ENCODE data around the gene BCL10.

DNA sequence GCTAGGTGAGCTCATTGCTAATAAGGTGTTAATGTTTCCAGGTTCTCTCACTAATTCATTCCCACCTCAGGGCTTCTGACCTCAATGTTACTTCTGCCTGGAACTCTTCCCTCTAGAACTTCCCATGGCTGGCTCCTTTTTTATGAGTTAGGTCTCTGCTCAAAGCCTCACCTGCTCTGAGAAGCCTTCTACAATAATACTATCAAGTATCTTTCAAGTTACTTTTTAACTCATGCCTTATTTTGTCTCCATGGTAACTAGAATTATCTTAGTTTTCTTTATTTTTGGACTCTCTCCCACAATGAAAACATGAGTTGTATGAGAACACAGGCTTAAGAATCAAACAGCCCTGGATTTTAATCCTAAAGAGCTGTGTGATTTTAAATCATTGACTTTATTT, 13.4 kb downstream of the BCL10 start:
- TF ChIP-seq ZNF263 (CRISPR knock-in tag; IDR thresholded peaks at IDR 0.05; ENCODE audit: low read depth), result no peak
- TF ChIP-seq, protein P1, sequence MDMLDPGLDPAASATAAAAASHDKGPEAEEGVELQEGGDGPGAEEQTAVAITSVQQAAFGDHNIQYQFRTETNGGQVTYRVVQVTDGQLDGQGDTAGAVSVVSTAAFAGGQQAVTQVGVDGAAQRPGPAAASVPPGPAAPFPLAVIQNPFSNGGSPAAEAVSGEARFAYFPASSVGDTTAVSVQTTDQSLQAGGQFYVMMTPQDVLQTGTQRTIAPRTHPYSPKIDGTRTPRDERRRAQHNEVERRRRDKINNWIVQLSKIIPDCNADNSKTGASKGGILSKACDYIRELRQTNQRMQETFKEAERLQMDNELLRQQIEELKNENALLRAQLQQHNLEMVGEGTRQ (CRISPR knock-in tag; IDR thresholded peaks at IDR 0.05), result no peak
- TF ChIP-seq, protein P2, sequence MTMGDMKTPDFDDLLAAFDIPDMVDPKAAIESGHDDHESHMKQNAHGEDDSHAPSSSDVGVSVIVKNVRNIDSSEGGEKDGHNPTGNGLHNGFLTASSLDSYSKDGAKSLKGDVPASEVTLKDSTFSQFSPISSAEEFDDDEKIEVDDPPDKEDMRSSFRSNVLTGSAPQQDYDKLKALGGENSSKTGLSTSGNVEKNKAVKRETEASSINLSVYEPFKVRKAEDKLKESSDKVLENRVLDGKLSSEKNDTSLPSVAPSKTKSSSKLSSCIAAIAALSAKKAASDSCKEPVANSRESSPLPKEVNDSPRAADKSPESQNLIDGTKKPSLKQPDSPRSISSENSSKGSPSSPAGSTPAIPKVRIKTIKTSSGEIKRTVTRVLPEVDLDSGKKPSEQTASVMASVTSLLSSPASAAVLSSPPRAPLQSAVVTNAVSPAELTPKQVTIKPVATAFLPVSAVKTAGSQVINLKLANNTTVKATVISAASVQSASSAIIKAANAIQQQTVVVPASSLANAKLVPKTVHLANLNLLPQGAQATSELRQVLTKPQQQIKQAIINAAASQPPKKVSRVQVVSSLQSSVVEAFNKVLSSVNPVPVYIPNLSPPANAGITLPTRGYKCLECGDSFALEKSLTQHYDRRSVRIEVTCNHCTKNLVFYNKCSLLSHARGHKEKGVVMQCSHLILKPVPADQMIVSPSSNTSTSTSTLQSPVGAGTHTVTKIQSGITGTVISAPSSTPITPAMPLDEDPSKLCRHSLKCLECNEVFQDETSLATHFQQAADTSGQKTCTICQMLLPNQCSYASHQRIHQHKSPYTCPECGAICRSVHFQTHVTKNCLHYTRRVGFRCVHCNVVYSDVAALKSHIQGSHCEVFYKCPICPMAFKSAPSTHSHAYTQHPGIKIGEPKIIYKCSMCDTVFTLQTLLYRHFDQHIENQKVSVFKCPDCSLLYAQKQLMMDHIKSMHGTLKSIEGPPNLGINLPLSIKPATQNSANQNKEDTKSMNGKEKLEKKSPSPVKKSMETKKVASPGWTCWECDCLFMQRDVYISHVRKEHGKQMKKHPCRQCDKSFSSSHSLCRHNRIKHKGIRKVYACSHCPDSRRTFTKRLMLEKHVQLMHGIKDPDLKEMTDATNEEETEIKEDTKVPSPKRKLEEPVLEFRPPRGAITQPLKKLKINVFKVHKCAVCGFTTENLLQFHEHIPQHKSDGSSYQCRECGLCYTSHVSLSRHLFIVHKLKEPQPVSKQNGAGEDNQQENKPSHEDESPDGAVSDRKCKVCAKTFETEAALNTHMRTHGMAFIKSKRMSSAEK (CRISPR knock-in tag; IDR thresholded peaks at IDR 0.05; ENCODE audit: borderline replicate concordance), result no peak
- TF ChIP-seq, protein P3, sequence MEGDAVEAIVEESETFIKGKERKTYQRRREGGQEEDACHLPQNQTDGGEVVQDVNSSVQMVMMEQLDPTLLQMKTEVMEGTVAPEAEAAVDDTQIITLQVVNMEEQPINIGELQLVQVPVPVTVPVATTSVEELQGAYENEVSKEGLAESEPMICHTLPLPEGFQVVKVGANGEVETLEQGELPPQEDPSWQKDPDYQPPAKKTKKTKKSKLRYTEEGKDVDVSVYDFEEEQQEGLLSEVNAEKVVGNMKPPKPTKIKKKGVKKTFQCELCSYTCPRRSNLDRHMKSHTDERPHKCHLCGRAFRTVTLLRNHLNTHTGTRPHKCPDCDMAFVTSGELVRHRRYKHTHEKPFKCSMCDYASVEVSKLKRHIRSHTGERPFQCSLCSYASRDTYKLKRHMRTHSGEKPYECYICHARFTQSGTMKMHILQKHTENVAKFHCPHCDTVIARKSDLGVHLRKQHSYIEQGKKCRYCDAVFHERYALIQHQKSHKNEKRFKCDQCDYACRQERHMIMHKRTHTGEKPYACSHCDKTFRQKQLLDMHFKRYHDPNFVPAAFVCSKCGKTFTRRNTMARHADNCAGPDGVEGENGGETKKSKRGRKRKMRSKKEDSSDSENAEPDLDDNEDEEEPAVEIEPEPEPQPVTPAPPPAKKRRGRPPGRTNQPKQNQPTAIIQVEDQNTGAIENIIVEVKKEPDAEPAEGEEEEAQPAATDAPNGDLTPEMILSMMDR (IDR thresholded peaks at IDR 0.05), result no peak
- no peak for TF ChIP-seq TEAD4 (CRISPR knock-in tag; IDR thresholded peaks at IDR 0.05)
- TF ChIP-seq, protein P4, sequence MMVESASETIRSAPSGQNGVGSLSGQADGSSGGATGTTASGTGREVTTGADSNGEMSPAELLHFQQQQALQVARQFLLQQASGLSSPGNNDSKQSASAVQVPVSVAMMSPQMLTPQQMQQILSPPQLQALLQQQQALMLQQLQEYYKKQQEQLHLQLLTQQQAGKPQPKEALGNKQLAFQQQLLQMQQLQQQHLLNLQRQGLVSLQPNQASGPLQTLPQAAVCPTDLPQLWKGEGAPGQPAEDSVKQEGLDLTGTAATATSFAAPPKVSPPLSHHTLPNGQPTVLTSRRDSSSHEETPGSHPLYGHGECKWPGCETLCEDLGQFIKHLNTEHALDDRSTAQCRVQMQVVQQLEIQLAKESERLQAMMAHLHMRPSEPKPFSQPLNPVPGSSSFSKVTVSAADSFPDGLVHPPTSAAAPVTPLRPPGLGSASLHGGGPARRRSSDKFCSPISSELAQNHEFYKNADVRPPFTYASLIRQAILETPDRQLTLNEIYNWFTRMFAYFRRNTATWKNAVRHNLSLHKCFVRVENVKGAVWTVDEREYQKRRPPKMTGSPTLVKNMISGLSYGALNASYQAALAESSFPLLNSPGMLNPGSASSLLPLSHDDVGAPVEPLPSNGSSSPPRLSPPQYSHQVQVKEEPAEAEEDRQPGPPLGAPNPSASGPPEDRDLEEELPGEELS (CRISPR knock-in tag; IDR thresholded peaks at IDR 0.05), result no peak
- TF ChIP-seq, protein P5, sequence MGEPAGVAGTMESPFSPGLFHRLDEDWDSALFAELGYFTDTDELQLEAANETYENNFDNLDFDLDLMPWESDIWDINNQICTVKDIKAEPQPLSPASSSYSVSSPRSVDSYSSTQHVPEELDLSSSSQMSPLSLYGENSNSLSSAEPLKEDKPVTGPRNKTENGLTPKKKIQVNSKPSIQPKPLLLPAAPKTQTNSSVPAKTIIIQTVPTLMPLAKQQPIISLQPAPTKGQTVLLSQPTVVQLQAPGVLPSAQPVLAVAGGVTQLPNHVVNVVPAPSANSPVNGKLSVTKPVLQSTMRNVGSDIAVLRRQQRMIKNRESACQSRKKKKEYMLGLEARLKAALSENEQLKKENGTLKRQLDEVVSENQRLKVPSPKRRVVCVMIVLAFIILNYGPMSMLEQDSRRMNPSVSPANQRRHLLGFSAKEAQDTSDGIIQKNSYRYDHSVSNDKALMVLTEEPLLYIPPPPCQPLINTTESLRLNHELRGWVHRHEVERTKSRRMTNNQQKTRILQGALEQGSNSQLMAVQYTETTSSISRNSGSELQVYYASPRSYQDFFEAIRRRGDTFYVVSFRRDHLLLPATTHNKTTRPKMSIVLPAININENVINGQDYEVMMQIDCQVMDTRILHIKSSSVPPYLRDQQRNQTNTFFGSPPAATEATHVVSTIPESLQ (CRISPR knock-in tag; IDR thresholded peaks at IDR 0.05), result no peak
- no peak for TF ChIP-seq ELF4 (CRISPR knock-in tag; IDR thresholded peaks at IDR 0.05; ENCODE audit: low read depth)
- no peak for TF ChIP-seq FOXJ3 (CRISPR knock-in tag; IDR thresholded peaks at IDR 0.05; ENCODE audit: borderline replicate concordance)

Measured in WTC11 (cell line).